H1 (cell line): ENCODE measurements around the gene SPEM3. TPM values are rescaled to one million over a fixed set of nuclear protein-coding genes. Genes with fewer than 3 reads are reported as not detected.

ENCODE experiments used
- CHD1 ChIP-seq: IDR thresholded peaks from 2 replicates; pipeline ENCODE4 v1.6.1; 2012; ENCODE audit warnings: low read depth, low read length, improper control_type of control experiment
- HDAC2 ChIP-seq, 2 experiments: fragments of 300-600 bp in 1 of 2; sonication (generic) in 1 of 2; IDR thresholded peaks; 2 replicates each; pipeline ENCODE4 v1.6.1; 2011 to 2012; ENCODE audit warnings: low read depth in 2 of 2, low read length in 2 of 2, mild to moderate bottlenecking in 2 of 2, moderate library complexity in 2 of 2, borderline replicate concordance in 1 of 2, inconsistent platforms in 1 of 2
- polyA plus RNA-seq, 7 experiments: library from polyadenylated mRNA; depleted of rRNA in 3 of 7; stranded (reverse) in 5 of 7; unstranded in 2 of 7; fragments of >200 nt in 5 of 7; fragments of 200-250 nt in 2 of 7; gene quantifications; 1 replicate in 5 of 7; 2 replicates in 1 of 7; 4 replicates in 1 of 7; pipeline versions ENCODE4 v1.2.1 to v1.2.3, GENCODE V29; 2011 to 2013; ENCODE audit warnings: missing spikeins in 2 of 7, mixed read lengths in 2 of 7
- total RNA-seq: library from RNA; stranded (reverse); fragmentation: NEBNext Ultra II Directional; extraction: Animal tissue kit (Norgen Biotek cat#: 25700); gene quantifications from 2 replicates; pipeline ENCODE4 v1.2.1, GENCODE V29; 2021

Gene SPEM3
- total and polyA plus RNA-seq, 2 of the 8 experiments (the other 6 are each of a cell fraction or from before 2014, with no cell fraction given), result 0.02 TPM; not detected in 1

- TF ChIP-seq HDAC2 (IDR thresholded peaks at IDR 0.05; ENCODE audit: borderline replicate concordance in 1 of 2, low read depth in 2 of 2, low read length in 2 of 2), result no peak
- TF ChIP-seq CHD1, result no peak
Observed at GRCh38 chr17:7418472-7419152, 10.0 kb upstream of the SPEM3 start (continued).
